Muscle of back (tissue), 11 donors: ENCODE results near the gene ZRANB1. TPM values are rescaled to one million over a fixed set of nuclear protein-coding genes. Genes with fewer than 3 reads are reported as not detected.
A peak's percentile ranks its signal among the peaks of the same experiment; 100 is the strongest.

Source experiments
- DNase-seq, 3 donors: peaks; one replicate each; pipeline versions ENCODE4 v3.0.0 to v3.0.0-alpha.2; 2013
- polyA plus RNA-seq, 10 donors: library from polyadenylated mRNA; unstranded; fragments of 120-200 nt; gene quantifications; one replicate each; pipeline ENCODE4 v1.2.1, GENCODE V29; 2013; ENCODE audit not compliant: insufficient read length in 10 of 10

ZRANB1 gene
- polyA plus RNA-seq, 10 donors: 15.9 to 22.0 (median 19.2) TPM

- DNase-seq: no peak
Observed at GRCh38 chr10:124993736-124994451, 52.0 kb downstream of the ZRANB1 start.

- DNase-seq: no peak
Observed at GRCh38 chr10:124994573-124995473, 52.9 kb downstream of the ZRANB1 start.

GRCh38 chr10:124995605-124996004, 53.7 kb downstream of the ZRANB1 start:
- no peak for DNase-seq

GRCh38 chr10:124996127-124996853, 54.4 kb downstream of the ZRANB1 start:
- no peak for DNase-seq

GRCh38 chr10:124996854-124997215, 54.9 kb downstream of the ZRANB1 start:
- DNase-seq: no peak

GRCh38 chr10:124997306-124997705, 55.4 kb downstream of the ZRANB1 start:
- DNase-seq: no peak

- DNase-seq: peak in 1 of 3 donors; percentile 44
Observed at GRCh38 chr10:124997771-124998623, 56.1 kb downstream of the ZRANB1 start.

GRCh38 chr10:124998624-124999291, 56.8 kb downstream of the ZRANB1 start:
- DNase-seq: peak in 1 of 3 donors; percentile 36

- peak in 2 of 3 donors; percentile 55 to 69 for DNase-seq
Observed at GRCh38 chr10:124999433-125000365, 57.8 kb downstream of the ZRANB1 start.

- DNase-seq: no peak
Observed at GRCh38 chr10:125000366-125001312, 58.7 kb downstream of the ZRANB1 start.

- DNase-seq: no peak
Observed at GRCh38 chr10:125001313-125002046, 59.6 kb downstream of the ZRANB1 start.

- DNase-seq: no peak
Observed at GRCh38 chr10:125002047-125002422, 60.1 kb downstream of the ZRANB1 start.

GRCh38 chr10:125002423-125003145, 60.7 kb downstream of the ZRANB1 start:
- DNase-seq: no peak

GRCh38 chr10:125003146-125003900, 61.4 kb downstream of the ZRANB1 start:
- DNase-seq: no peak

- DNase-seq: no peak
Observed at GRCh38 chr10:125003901-125004467, 62.1 kb downstream of the ZRANB1 start.
